Right kidney (tissue), 9 donors: ENCODE results near the gene PCED1A.
A peak's percentile ranks its signal among the peaks of the same experiment; 100 is the strongest.

Experiments
- DNase-seq: peaks from one replicate; pipeline ENCODE4 v3.0.0-alpha.2; 2016
- long read RNA-seq, 8 donors: transcript quantifications; one replicate each; lab custom pipeline, GENCODE V29; 2026

The PCED1A gene
- long read RNA-seq, donor 1, partial matches to known transcripts = 102 of 112 reads
- long read RNA-seq, donor 1, other reads (novel, unspliced or antisense) = 7 of 112 reads
- long read RNA-seq, donor 2, partial matches to known transcripts = 67 of 67 reads
- long read RNA-seq, donor 2, other reads (novel, unspliced or antisense) = 0 of 67 reads
- long read RNA-seq, donor 3, partial matches to known transcripts = 23 of 24 reads
- long read RNA-seq, donor 3, other reads (novel, unspliced or antisense) = 0 of 24 reads
- long read RNA-seq, donor 4, partial matches to known transcripts = 150 of 239 reads
- long read RNA-seq, donor 4, other reads (novel, unspliced or antisense) = 88 of 239 reads
- long read RNA-seq, donor 5, transcript PCED1A-202 (8 exons, 2,016 nt) = major isoform, 10 of 152 reads
- long read RNA-seq, donor 5, partial matches to known transcripts = 131 of 152 reads
- long read RNA-seq, donor 5, other reads (novel, unspliced or antisense) = 9 of 152 reads
- long read RNA-seq, donor 6, partial matches to known transcripts = 126 of 130 reads
- long read RNA-seq, donor 6, other reads (novel, unspliced or antisense) = 0 of 130 reads
- long read RNA-seq, donor 7, partial matches to known transcripts = 187 of 193 reads
- long read RNA-seq, donor 7, other reads (novel, unspliced or antisense) = 6 of 193 reads
- long read RNA-seq, donor 8, partial matches to known transcripts = 118 of 129 reads
- long read RNA-seq, donor 8, other reads (novel, unspliced or antisense) = 9 of 129 reads

GRCh38 chr20:2840138-2840966, at the start of gene PCED1A, which contains the start of gene VPS16:
TSS of gene PCED1A (minus strand) at chr20:2840655. CDS start at chr20:2839912, 743 bp downstream.
TSS of gene VPS16 (plus strand) at chr20:2840745. CDS start at chr20:2840775, 30 bp downstream.
- DNase-seq = peak; percentile 92

- DNase-seq = no peak
Observed at GRCh38 chr20:2889797-2890196, 49.3 kb upstream of the PCED1A start.

GRCh38 chr20:2889209-2889608, 48.8 kb upstream of the PCED1A start:
- DNase-seq = no peak

GRCh38 chr20:2888224-2888955, 47.9 kb upstream of the PCED1A start:
- DNase-seq = no peak

GRCh38 chr20:2887715-2888114, 47.3 kb upstream of the PCED1A start:
- no peak for DNase-seq

- DNase-seq = no peak
Observed at GRCh38 chr20:2883726-2884637, 43.5 kb upstream of the PCED1A start.

- no peak for DNase-seq
Observed at GRCh38 chr20:2880650-2881049, 40.2 kb upstream of the PCED1A start.

- no peak for DNase-seq
Observed at GRCh38 chr20:2879146-2879545, 38.7 kb upstream of the PCED1A start.

GRCh38 chr20:2878515-2878914, 38.1 kb upstream of the PCED1A start:
- no peak for DNase-seq

- DNase-seq = no peak
Observed at GRCh38 chr20:2875690-2876203, 35.3 kb upstream of the PCED1A start.

GRCh38 chr20:2874456-2874855, 34.0 kb upstream of the PCED1A start:
- peak; percentile 13 for DNase-seq

- DNase-seq = peak; percentile 70
Observed at GRCh38 chr20:2873747-2874041, 33.2 kb upstream of the PCED1A start.

GRCh38 chr20:2873010-2873746, 32.7 kb upstream of the PCED1A start, which contains the start of gene PTPRA:
TSS of gene PTPRA (plus strand) at chr20:2873481. CDS start at chr20:2964278, 90,797 bp downstream.
- peak; percentile 85 for DNase-seq

- DNase-seq = peak; percentile 83
Observed at GRCh38 chr20:2872459-2873009, 32.1 kb upstream of the PCED1A start.

GRCh38 chr20:2871661-2872458, 31.4 kb upstream of the PCED1A start:
- DNase-seq = peak; percentile 31

GRCh38 chr20:2871111-2871465, 30.6 kb upstream of the PCED1A start:
- peak; percentile 7 for DNase-seq

- DNase-seq = no peak
Observed at GRCh38 chr20:2869381-2869780, 28.9 kb upstream of the PCED1A start.

- DNase-seq = no peak
Observed at GRCh38 chr20:2867081-2867864, 26.8 kb upstream of the PCED1A start.
